ENCODE measurements around the gene GMDS. TPM values are rescaled to one million over a fixed set of nuclear protein-coding genes. Genes with fewer than 3 reads are reported as not detected.

The GMDS gene
- total RNA-seq, 1 donor from 2014 or later: 30.2 TPM

GRCh38 chr6:2029952-2030351, 215.5 kb downstream of the GMDS start:
- no peaks in the 10 kb centered on the region for H3K36me3 ChIP-seq
- TF ChIP-seq POLR2AphosphoS5 (IDR thresholded peaks at IDR 0.05; ENCODE audit: insufficient read depth in 1 of 2, low read depth in 1 of 2) (no peak), POLR2A (IDR thresholded peaks at IDR 0.05) (no peak), CTCF (IDR thresholded peaks at IDR 0.05) (no peak)
- no peak for DNase-seq (ENCODE audit: extremely low spot score in 2 of 2)
- no peak overlapping the region for H3K4me3 ChIP-seq
- no peak overlapping the region for H3K27ac ChIP-seq
- H3K9me3 ChIP-seq: no peaks in the 10 kb centered on the region
- intact Hi-C loops (cut with DNase I): no loop called here
- H3K27me3 ChIP-seq: no peaks in the 10 kb centered on the region
- H3K4me1 ChIP-seq: peaks cover 9% of the 10 kb centered on the region

- Histone ChIP-seq H3K36me3 (no peaks in the 10 kb centered on the region), H3K27me3 (no peaks in the 10 kb centered on the region), H3K9me3 (no peaks in the 10 kb centered on the region), H3K4me1 (peaks cover 9% of the 10 kb centered on the region), H3K4me3 (no peak overlapping the region), H3K27ac (no peak overlapping the region)
- DNase-seq (ENCODE audit: extremely low spot score in 2 of 2): no peak
- TF ChIP-seq POLR2A (IDR thresholded peaks at IDR 0.05): no peak
- TF ChIP-seq POLR2AphosphoS5 (IDR thresholded peaks at IDR 0.05; ENCODE audit: insufficient read depth in 1 of 2, low read depth in 1 of 2): no peak
- TF ChIP-seq CTCF (IDR thresholded peaks at IDR 0.05): no peak
- intact Hi-C loops (cut with DNase I): no loop called here
Observed at GRCh38 chr6:2029130-2029794, 216.1 kb downstream of the GMDS start.

- no peak for DNase-seq (ENCODE audit: extremely low spot score in 2 of 2)
- TF ChIP-seq POLR2AphosphoS5 (IDR thresholded peaks at IDR 0.05; ENCODE audit: insufficient read depth in 1 of 2, low read depth in 1 of 2) (peak in 1 of 2 donors; percentile 74), POLR2A (IDR thresholded peaks at IDR 0.05) (no peak)
- intact Hi-C loops (cut with DNase I): no loop called here
- H3K27me3 ChIP-seq: no peaks in the 10 kb centered on the region
- H3K4me1 ChIP-seq: peaks cover 9% of the 10 kb centered on the region
- H3K9me3 ChIP-seq: no peaks in the 10 kb centered on the region
- no peak overlapping the region for H3K4me3 ChIP-seq
- no peaks in the 10 kb centered on the region for H3K36me3 ChIP-seq
- H3K27ac ChIP-seq: no peak overlapping the region
Observed at GRCh38 chr6:2028457-2029038, 216.9 kb downstream of the GMDS start.

GRCh38 chr6:2026133-2026532, 219.3 kb downstream of the GMDS start:
- intact Hi-C loops (cut with DNase I): no loop called here
- Histone ChIP-seq H3K4me1 (peaks cover 21% of the 10 kb centered on the region), H3K27me3 (no peaks in the 10 kb centered on the region), H3K9me3 (no peaks in the 10 kb centered on the region), H3K4me3 (no peak overlapping the region), H3K36me3 (no peaks in the 10 kb centered on the region), H3K27ac (no peak overlapping the region)
- no peak for TF ChIP-seq POLR2A (IDR thresholded peaks at IDR 0.05)
- no peak for TF ChIP-seq POLR2AphosphoS5 (IDR thresholded peaks at IDR 0.05; ENCODE audit: insufficient read depth in 1 of 2, low read depth in 1 of 2)
- no peak for DNase-seq (ENCODE audit: extremely low spot score in 2 of 2)

- TF ChIP-seq POLR2A (IDR thresholded peaks at IDR 0.05) (no peak), CTCF (IDR thresholded peaks at IDR 0.05) (no peak), POLR2AphosphoS5 (IDR thresholded peaks at IDR 0.05; ENCODE audit: insufficient read depth in 1 of 2, low read depth in 1 of 2) (no peak)
- Histone ChIP-seq H3K36me3 (no peaks in the 10 kb centered on the region), H3K27ac (no peak overlapping the region), H3K4me3 (no peak overlapping the region), H3K4me1 (peaks cover 16% of the 10 kb centered on the region), H3K27me3 (no peaks in the 10 kb centered on the region), H3K9me3 (no peaks in the 10 kb centered on the region)
- DNase-seq (ENCODE audit: extremely low spot score in 2 of 2): no peak
- intact Hi-C loops (cut with DNase I): no loop called here
Observed at GRCh38 chr6:2021713-2022125, 223.7 kb downstream of the GMDS start.

GRCh38 chr6:2020909-2021308, 224.5 kb downstream of the GMDS start:
- no peak overlapping the region for H3K27ac ChIP-seq

More at GRCh38 chr6:2020909-2021308, 224.5 kb downstream of the GMDS start:
- H3K36me3 ChIP-seq: no peaks in the 10 kb centered on the region
- TF ChIP-seq CTCF (IDR thresholded peaks at IDR 0.05): no peak
- TF ChIP-seq POLR2AphosphoS5 (IDR thresholded peaks at IDR 0.05; ENCODE audit: insufficient read depth in 1 of 2, low read depth in 1 of 2): peak in 1 of 2 donors; percentile 9
- no peak for TF ChIP-seq POLR2A (IDR thresholded peaks at IDR 0.05)
- no peaks in the 10 kb centered on the region for H3K27me3 ChIP-seq
- peaks cover 16% of the 10 kb centered on the region for H3K4me1 ChIP-seq
- H3K4me3 ChIP-seq: no peak overlapping the region
- DNase-seq (ENCODE audit: extremely low spot score in 2 of 2): no peak
- intact Hi-C loops (cut with DNase I): no loop called here
- H3K9me3 ChIP-seq: no peaks in the 10 kb centered on the region

Measured in vagina (tissue), 2 donors.